GM18870 (cell line): ENCODE data around the gene CRISPLD2.
"Not testable (repeated sequence)": the region's sequence is repeated elsewhere in the genome, so short reads cannot be mapped to it uniquely, and the experiment has no call there.

Experiments used
- ATAC-seq: cut with Tn5 transposase; IDR thresholded peaks from one replicate; pipeline ENCODE4 v1.9.1; 2021; ENCODE audit warnings: moderate library complexity; ENCODE audit not compliant: unreplicated experiment

CRISPLD2 gene

GRCh38 chr16:84926462-84926861 is 106.7 kb downstream of the CRISPLD2 start:
- no peak for ATAC-seq

- no peak for ATAC-seq
Measured at GRCh38 chr16:84927621-84928591, 108.1 kb downstream of the CRISPLD2 start.

DNA sequence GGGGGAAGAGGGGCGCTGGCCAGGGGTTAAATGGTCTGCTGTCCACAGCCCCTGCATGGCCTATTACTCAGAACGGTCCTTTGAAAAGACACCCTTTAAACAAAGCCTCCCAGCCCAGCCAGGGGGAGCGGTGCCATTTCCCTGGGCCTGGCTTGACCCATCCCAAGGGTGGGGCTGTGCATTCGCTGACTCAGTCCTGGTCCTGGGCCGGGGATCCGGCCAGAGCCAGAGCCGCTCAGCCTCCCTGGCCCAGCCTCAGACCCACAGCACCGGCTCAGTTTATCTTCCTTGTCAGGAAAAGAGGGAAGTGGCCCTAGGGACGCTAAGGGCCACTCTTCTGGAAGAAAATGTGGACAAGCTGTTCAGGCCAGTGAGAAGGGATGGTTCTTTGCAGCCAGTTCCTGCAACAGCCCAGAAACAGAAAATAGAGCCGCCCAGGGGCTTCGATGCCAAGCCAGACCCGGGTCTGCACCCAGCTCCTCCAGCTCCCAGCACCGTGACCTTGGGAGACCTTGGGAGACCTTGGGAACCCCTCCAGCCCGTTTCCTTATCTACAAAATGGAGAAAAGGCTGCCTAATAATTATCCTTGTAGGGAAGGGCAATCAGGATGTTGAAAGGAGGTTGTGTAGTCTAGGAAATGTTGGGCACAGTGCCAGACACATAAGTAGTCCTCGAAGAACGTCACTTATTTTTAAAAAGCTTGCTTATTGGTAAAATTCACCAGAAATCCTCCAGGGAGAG is 109.1 kb downstream of the CRISPLD2 start:
- ATAC-seq: no peak

DNA sequence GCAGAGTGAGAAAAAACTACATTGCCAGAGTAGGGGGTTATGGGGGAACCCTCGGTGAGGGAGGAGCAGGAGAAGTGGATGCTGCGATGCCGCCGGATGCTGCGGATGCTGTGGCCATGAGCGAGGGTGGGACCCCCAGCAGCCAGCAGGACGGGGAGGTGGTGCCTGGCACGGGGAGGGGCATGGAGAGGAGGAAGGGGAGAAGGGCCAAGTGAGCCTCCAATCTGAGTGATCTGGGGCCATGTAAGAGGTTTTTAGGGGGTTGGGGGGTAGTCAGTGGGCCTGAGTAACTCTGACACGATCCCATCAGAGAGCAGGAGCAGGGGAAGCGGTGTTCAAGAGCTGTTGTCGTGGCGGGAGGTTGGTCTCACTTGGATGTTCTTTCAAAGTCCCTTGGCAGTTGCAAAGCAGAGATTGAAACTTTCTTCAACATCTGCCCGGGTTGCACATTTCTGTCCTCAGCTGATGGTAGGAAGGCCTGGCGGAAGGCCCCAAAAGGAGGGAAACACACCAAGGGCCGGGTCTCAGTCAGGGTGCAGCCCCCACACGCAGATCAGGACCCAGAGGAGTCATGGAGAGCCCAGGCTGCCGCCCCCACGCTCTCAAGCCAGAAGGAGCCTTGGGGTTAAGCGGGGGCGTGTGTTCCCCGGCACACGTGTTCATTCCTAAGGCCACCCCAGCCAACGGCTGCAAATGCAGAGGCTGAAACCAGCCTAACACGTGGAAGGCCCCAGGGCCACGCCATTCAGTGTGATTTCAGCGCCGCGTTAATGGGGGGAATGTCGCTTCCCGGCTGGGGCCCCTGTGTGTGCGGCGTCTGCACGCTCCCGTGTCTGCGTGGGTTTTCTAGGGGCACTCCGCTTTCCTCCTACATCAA is 109.9 kb downstream of the CRISPLD2 start:
- no peak for ATAC-seq

DNA sequence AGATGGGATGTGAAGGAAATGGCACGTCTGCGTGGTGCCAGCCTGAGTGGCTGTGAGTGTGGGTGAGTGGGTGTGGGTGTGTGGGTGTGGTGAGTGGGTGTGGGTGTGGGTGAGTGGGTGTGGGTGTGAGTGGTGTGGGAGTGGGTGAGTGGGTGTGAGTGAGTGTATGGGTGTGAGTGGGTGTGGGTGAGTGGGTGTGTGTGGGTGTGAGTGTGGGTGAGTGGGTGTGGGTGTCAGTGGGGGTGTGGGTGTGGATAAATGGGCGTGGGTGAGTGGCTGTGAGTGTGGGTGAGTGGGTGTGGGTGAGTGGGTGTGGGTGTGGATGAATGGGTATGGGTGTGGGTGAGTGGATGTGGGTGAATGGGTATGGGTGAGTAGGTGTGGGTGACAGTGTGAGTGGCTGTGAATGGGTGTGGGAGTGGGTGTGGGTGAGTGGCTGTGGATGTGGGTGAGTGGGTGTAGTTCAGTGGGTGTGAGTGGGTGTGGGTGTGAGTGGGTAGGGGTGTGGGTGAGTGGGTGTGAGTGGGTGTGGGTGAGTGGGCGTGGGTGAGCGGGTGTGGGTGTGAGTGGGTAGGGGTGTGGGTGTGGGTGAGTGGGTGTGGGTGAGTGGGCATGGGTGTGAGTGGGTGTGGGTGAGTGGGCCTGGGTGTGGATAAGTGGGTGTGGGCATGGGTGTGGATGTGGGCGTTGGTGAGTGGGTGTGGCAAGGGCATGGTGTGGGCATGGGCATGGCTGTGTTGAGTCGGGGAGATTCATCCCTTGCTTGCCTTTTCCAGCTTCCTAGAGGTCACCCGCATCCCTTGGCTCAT is 110.7 kb downstream of the CRISPLD2 start:
- no peak for ATAC-seq

- ATAC-seq: no peak
Measured at GRCh38 chr16:84931107-84931494, 111.3 kb downstream of the CRISPLD2 start.

- no peak for ATAC-seq
Measured at GRCh38 chr16:84931506-84931905, 111.7 kb downstream of the CRISPLD2 start.

- no peak for ATAC-seq
Measured at GRCh38 chr16:84932681-84933080, 112.9 kb downstream of the CRISPLD2 start.

GRCh38 chr16:84933774-84934631 is 114.2 kb downstream of the CRISPLD2 start:
- no peak for ATAC-seq

- ATAC-seq: no peak
Measured at GRCh38 chr16:84937196-84938005, 117.6 kb downstream of the CRISPLD2 start.

DNA sequence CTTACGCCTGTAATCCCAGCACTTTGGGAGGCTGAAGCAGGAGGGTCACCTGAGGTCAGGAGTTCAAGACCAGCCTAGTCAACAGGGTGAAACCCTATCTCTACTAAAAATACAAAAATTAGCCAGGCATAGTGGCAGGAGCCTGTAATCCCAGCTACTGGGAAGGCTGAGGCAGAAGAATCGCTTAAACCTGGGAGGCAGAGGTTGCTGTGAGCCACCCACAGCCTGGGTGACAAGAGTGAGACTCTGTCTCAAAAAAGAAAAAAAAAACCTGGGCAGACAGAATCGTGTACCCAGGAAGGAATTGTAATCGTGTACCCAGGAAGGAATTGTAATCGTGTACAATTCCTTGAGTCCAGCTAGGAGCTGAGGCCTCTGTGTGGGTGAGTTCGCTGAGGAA is 118.8 kb downstream of the CRISPLD2 start:
- ATAC-seq: not testable (repeated sequence)

DNA sequence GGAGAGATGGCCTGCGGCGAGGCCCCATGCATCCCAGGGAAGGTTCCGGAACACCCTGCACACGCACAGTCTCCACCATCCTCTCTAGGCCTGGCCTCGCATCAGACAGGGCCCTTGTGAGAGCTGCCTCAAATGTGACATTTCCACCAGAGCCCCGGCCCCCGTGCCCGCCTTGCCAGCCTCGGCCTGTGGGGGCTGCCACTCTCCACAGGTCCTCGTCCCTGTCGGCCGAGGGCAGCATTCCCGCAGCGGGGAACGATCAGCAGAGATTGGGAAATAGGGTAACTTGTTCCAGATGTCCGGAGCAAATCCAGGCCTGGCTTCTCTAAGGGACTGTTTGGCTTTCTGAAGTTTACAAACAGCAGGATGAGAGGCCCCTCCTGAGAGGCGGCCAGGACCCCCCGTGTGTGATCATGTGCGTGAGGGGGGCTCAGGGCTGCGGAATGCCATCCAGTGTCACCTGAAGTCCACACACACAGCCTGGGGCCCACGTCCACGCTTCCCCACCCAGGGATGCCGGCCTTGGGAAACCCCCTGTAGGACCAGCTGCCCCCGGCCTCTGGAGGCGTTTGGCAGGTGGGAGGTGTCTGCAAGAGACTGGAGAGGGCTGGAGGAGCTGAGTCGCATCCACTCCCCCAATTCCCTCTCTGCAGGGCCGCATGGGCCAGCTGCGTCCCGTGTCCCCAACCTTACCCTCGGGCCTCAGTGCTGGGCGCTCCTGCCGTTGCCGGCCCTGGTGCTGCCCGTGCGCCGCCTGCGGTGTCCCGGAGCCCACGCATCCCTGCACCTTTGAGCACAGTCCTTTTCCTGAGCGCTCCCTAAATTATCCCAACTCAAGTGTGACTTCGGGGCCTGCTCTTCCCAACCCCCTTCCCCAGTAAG is 121.1 kb downstream of the CRISPLD2 start:
- no peak for ATAC-seq

- no peak for ATAC-seq
Measured at GRCh38 chr16:84941921-84942320, 122.1 kb downstream of the CRISPLD2 start.

DNA sequence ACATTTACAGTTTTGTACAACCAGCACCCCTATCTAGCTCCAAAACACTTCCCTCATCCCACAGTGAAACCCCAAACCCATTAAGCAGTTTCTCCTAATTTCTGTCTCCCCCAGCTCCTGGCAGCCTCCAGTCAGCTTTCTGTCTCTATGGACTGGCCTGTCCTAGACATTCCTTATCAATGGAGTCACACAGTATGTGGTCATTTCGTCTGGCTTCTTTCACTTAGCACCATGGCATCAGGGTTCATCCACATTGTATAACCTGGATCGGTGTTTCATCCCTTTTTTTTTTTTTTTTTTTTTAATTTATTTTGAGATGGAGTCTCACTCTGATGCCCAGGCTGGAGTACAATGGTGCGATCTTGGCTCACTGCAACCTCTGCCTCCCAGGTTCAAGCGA is 123.0 kb downstream of the CRISPLD2 start:
- ATAC-seq: no peak

- ATAC-seq: no peak
Measured at GRCh38 chr16:84943620-84944019, 123.8 kb downstream of the CRISPLD2 start.

DNA sequence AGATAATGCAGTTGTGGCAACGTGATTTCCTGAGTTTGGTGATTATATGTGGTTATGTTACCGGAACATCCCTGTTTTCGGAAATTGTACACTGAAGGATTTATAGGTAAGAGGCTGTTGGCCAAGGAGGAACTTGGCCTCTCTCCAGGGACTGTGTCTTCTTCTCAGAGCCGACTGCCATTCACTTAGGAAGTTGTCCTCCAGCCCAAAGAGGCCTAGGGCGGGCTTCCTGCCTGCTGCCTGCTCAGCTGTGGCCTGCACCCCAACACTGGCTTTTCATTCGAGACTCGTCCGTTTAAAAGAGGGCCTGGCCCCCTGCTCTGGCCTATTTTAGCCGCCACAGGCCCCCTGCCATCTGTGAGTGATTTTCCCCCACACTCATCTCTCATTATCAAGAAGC is 127.2 kb downstream of the CRISPLD2 start:
- no peak for ATAC-seq
